BE2C (cell line): ENCODE data around the gene CD209.

ENCODE experiments used
- DNase-seq: peaks from one replicate; pipeline ENCODE4 v3.0.0-alpha.2; 2020
- H3K27me3 ChIP-seq: fragments of 250-450 bp; sonication (Bioruptor Pico); 2 replicates; pipeline ENCODE4 v1.5.1; 2020; ENCODE audit warnings: mild to moderate bottlenecking
- H3K36me3 ChIP-seq: fragments of 250-450 bp; sonication (Bioruptor Pico); 2 replicates; pipeline ENCODE4 v1.5.1; 2020; ENCODE audit warnings: mild to moderate bottlenecking
- H3K4me1 ChIP-seq: fragments of 250-450 bp; sonication (Bioruptor Pico); 2 replicates; pipeline ENCODE4 v1.5.1; 2020
- H3K4me3 ChIP-seq: 2 replicates; pipeline ENCODE4 v1.5.1; 2011; ENCODE audit warnings: low read depth, low read length
- H3K9me3 ChIP-seq: fragments of 250-450 bp; sonication (Bioruptor Pico); 2 replicates; pipeline ENCODE4 v1.5.1; 2020
- TF ChIP-seq, protein P1 (sequence below): IDR thresholded peaks from 2 replicates; pipeline ENCODE4 v1.5.1; 2012; ENCODE audit warnings: mild to moderate bottlenecking, low read depth, low read length

Gene CD209

DNA sequence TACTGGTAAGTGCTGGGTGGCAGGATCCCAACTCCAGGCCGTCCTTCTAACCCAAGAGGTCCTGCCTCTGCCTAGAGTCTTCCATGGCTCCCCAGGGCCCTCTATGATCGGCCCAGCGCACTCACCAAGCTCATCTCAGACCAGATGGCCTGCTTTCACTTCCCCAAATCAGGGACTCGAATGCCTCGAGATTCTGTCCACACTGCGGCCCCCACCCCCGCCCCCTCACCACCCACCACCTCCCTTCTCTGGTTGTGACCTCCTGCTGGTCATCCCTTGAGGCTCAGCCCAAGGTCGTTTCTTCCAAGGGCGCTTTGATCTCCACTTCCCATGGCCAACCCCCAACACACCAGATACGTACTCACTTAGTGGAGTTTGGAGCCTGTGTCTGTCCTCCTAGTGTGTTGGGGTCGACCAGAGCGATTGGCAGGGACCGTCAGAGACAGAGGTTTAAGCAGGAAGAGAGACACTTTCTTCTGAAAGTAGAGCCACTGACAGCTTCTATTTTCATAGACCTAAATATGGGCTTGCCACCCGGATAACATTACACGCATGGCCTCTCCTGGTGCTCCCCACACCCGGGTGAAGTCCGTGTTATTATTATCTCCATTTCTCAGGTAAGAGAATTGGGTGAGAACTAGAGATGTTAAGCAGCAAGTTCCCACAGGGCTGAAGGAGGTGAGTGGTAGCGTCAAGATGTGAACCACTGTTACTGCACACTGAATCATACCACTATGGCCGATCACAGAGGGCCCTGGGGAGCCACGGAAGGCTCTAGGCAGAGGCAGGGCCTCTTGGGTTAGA lies 45.5 kb downstream of the CD209 start, which contains the start of gene FCER2:
Gene FCER2, minus strand, starts transcription at position 478 of the 804 bp plus-strand sequence. CDS start 2,371 bp downstream, outside the sequence.
- DNase-seq, result no peak
- Histone ChIP-seq H3K27me3 (peaks cover 20% of the 10 kb centered on the region), H3K4me1 (no peaks in the 10 kb centered on the region), H3K9me3 (no peaks in the 10 kb centered on the region), H3K36me3 (no peaks in the 10 kb centered on the region), H3K4me3 (no peak within 1 kb of the TSS)
- TF ChIP-seq, protein P1, sequence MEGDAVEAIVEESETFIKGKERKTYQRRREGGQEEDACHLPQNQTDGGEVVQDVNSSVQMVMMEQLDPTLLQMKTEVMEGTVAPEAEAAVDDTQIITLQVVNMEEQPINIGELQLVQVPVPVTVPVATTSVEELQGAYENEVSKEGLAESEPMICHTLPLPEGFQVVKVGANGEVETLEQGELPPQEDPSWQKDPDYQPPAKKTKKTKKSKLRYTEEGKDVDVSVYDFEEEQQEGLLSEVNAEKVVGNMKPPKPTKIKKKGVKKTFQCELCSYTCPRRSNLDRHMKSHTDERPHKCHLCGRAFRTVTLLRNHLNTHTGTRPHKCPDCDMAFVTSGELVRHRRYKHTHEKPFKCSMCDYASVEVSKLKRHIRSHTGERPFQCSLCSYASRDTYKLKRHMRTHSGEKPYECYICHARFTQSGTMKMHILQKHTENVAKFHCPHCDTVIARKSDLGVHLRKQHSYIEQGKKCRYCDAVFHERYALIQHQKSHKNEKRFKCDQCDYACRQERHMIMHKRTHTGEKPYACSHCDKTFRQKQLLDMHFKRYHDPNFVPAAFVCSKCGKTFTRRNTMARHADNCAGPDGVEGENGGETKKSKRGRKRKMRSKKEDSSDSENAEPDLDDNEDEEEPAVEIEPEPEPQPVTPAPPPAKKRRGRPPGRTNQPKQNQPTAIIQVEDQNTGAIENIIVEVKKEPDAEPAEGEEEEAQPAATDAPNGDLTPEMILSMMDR, result no peak

DNA sequence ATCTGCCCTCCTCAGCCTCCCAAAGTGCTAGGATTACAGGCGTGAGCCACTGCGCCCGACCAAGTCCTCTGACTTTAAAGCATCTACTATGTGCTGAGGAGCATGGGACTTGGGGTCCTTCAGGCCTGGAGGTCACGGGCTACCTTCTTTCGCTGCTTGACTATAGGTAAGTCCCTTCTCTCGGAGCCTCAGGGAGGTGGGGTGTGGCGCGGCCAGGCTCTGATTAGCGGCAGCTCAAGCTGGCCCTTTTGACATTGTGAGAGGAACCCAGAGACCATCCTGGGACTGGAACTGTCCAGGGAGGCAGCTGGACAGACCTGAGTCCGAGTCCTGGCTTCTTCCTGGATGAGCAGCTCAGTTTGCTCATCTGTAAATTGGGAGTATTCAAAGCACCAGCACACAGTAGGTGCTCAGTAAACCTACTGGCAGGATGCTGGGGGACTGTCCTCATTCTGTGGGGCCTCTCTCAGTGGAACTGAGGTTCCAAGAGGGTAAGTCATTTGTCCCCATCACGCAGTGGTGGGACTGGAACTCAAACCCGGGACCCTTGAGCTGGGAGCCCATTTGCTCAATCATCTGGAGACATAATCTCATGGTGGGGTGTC lies 46.2 kb downstream of the CD209 start:
- Histone ChIP-seq H3K36me3 (no peaks in the 10 kb centered on the region), H3K4me3 (no peak overlapping the region), H3K4me1 (no peaks in the 10 kb centered on the region), H3K9me3 (no peaks in the 10 kb centered on the region), H3K27me3 (peaks cover 24% of the 10 kb centered on the region)
- DNase-seq, result no peak
- TF ChIP-seq, protein P1, result no peak

DNA sequence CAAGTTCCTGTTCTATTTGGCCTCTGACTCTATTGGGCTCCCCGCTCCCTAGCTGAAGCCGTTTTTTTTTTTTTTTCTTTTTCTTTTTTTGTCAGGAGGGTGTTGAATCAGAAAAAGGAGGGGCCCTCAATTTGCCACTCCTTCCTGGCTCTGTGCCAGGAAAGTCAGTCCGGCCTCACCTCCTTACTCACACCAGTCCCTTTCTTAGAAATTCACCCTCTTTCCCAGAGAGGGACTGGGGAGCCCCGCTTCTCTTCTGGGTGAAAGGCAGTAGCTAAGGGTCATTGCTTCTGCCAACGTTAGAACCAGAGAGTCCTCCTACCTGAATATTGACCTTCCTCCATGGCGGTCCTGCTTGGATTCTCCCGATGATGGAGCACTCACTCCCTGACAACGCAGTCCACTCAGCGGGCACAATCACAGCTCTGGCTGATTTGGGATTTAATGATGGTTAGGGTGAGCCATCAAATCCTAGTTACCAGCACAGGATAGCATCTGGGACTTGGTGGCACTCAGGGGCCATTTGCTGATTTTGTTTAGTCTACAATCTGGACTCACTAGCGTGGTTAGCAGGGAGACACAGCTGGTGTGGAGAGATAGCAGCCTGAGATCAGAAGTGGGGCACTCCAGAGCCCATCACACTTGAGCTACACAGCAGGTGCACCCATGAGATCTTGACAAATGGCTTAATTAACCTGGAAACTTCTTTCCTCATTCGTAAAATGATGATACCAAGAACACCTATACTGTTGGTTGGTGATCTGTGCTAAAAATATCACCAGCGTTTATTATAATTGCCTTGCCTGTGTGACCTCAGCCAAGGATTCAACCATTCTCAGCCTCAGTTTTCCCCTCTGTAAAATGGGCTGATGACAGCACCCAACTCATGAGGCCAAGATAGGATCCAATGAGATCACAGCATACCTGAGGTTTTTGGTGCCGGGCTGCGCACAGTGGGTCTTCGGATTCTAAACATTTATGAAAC lies 47.6 kb downstream of the CD209 start:
- Histone ChIP-seq H3K4me3 (no peak overlapping the region), H3K4me1 (no peaks in the 10 kb centered on the region), H3K27me3 (peaks cover 24% of the 10 kb centered on the region), H3K9me3 (no peaks in the 10 kb centered on the region), H3K36me3 (no peaks in the 10 kb centered on the region)
- TF ChIP-seq, protein P1, result no peak
- no peak for DNase-seq

DNA sequence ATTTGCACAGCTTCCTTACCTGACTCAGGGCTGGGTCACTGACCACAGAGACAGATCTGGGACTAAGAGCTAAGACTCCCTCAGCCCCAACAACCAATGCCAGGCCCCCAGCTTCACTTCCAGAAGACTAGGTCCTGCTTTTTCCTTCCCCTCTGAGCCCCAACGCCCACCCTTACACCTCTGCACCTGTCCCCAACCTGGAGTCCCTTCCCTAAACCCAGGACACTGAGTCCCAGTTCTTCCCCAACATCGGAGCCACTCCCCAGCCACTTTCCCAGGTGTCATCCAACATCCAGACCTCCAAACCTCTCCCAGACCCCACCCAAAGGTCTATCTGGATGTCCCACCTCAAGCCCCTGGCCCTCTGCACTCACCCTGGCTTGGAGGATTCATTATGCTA lies 48.3 kb downstream of the CD209 start:
- Histone ChIP-seq H3K27me3 (peaks cover 24% of the 10 kb centered on the region), H3K36me3 (no peaks in the 10 kb centered on the region), H3K4me1 (no peaks in the 10 kb centered on the region), H3K4me3 (no peak overlapping the region), H3K9me3 (no peaks in the 10 kb centered on the region)
- TF ChIP-seq, protein P1, result no peak
- DNase-seq, result no peak

DNA sequence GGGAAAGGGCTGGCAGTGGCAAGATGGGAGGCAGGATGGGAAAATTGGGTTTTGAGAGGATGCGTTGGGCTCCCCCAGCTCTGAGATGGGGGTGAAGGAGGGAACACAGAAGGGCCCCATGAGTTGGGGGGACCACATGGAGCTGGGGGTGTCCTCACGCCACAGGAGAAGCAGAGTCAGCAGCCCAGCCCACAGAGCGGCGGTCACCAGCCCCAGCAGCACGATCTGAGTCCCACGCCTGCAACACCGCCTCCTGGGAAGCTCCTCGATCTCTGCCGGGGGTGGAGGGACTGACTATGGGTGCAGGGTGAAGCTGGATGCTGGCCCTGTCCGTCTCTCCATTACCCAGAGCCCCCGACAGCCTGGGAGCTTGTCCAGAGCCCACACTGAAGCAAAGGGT lies 48.8 kb downstream of the CD209 start:
- no peaks in the 10 kb centered on the region for H3K36me3 ChIP-seq
- H3K4me3 ChIP-seq, result no peak overlapping the region
- no peak for DNase-seq
- TF ChIP-seq, protein P1, result no peak
- H3K9me3 ChIP-seq, result no peaks in the 10 kb centered on the region
- no peaks in the 10 kb centered on the region for H3K4me1 ChIP-seq
- peaks cover 24% of the 10 kb centered on the region for H3K27me3 ChIP-seq
